Heart right ventricle (tissue), 16 donors: Measurements from ENCODE around the gene ATP5F1A. TPM values are rescaled to one million over a fixed set of nuclear protein-coding genes. Genes with fewer than 3 reads are reported as not detected.
A peak's percentile ranks its signal among the peaks of the same experiment; 100 is the strongest.
"Not testable (repeated sequence)": the region's sequence is repeated elsewhere in the genome, so short reads cannot be mapped to it uniquely, and the experiment has no call there.

Source experiments
- ATAC-seq, 8 donors: fragments of 200-7000 bp; cut with Tn5 transposase; one replicate each; pipeline ENCODE4 v1.9.1; 2020; ENCODE audit warnings: mild to moderate bottlenecking in 8 of 8, moderate library complexity in 8 of 8, moderate number of reproducible peaks in 1 of 8
- DNase-seq, 2 donors: peaks; one replicate each; pipeline ENCODE4 v3.0.0-alpha.2; 2020
- H3K27ac ChIP-seq, 10 donors: fragments of 200-600 bp; sonication (generic) in 2 of 10; one replicate each; pipeline versions ENCODE4 v1.5.0 to v1.8.0; 2020 to 2022; ENCODE audit warnings: mild to moderate bottlenecking in 3 of 10
- H3K27me3 ChIP-seq, 7 donors: fragments of 200-600 bp; one replicate each; pipeline ENCODE4 v1.8.0; 2021 to 2022; ENCODE audit warnings: mild to moderate bottlenecking in 2 of 7
- H3K36me3 ChIP-seq, 9 donors: fragments of 200-600 bp; sonication (generic) in 1 of 9; one replicate each; pipeline versions ENCODE4 v1.5.0 to v1.8.0; 2020 to 2022; ENCODE audit warnings: mild to moderate bottlenecking in 2 of 9
- H3K4me1 ChIP-seq, 9 donors: fragments of 200-600 bp; sonication (generic) in 1 of 9; one replicate each; pipeline versions ENCODE4 v1.5.0 to v1.8.0; 2020 to 2022; ENCODE audit warnings: mild to moderate bottlenecking in 4 of 9
- H3K4me3 ChIP-seq, 10 donors: fragments of 200-600 bp; sonication (generic) in 2 of 10; one replicate each; pipeline versions ENCODE4 v1.5.0 to v1.8.0; 2020 to 2022; ENCODE audit warnings: mild to moderate bottlenecking in 7 of 10, moderate library complexity in 2 of 10
- H3K9me3 ChIP-seq, 11 donors: fragments of 200-600 bp in 10 of 11; sonication (generic) in 2 of 11; one replicate each; pipeline versions ENCODE4 v1.5.0 to v1.8.0; 2013 to 2022; ENCODE audit warnings: mild to moderate bottlenecking in 2 of 11, control low read depth in 1 of 11, moderate library complexity in 1 of 11
- CTCF ChIP-seq, 9 donors: fragments of 200-600 bp; sonication (generic) in 2 of 9; IDR thresholded peaks; one replicate each; pipeline versions ENCODE4 v1.5.0 to v1.8.0; 2021 to 2022; ENCODE audit warnings: antibody characterized with exemption in 9 of 9, mild to moderate bottlenecking in 5 of 9, moderate library complexity in 1 of 9
- WGBS, 2 donors: extraction: QIAGEN DNeasy Blood & Tissue Kit; methylation state at CpG; one replicate each; pipeline ENCODE4 v1.1.7; 2013; ENCODE audit warnings: inconsistent platforms in 1 of 2; 5-methylcytosine and 5-hydroxymethylcytosine counted together
- intact Hi-C, 10 donors: fragments of 100-400 bp; cut with DNase I; formaldehyde crosslinking; loops; one replicate each; pipeline versions ENCODE4 v1.11.1 to v1.14.2; 2022
- polyA plus RNA-seq, 2 donors: library from polyadenylated mRNA; stranded (reverse); fragments of 200-250 nt; gene quantifications; one replicate each; pipeline ENCODE4 v1.2.3, GENCODE V29; 2013
- total RNA-seq, 10 donors: library from RNA; stranded (reverse); fragmentation: NEBNext Ultra II Directional in 3 of 10; extraction: Animal tissue kit (Norgen Biotek cat#: 25700) in 3 of 10; gene quantifications; one replicate each; pipeline versions ENCODE4 v1.2.1 to v1.2.4, GENCODE V29; 2021 to 2023
- donor health status: Arrhythmogenic right ventricular cardiomyopathy.
- donor health status: ischemic (EF 13 %, LVEDD 7.1; RV severe dilation, severe dysfunction).
- donor health status: healthy with polysubstance abuse.
- donor health status: DM: no; HTN: yes; CAD: no.
- donor health status: DM: no; HTN: no; CAD: no.
- donor health status: ischemic (EF 25% LVEDD 6.9; RV normal size, moderate dysfunction).
- donor health status: ischemic (EF 25% LVEDD 5.7; RV mildly dilated, moderate dysfunction).
- donor health status: healthy.
- donor health status: DM: yes; HTN: yes; CAD: no.
- donor health status: Ischemic cardiomyopathy.
- donor health status: ischemic (EF 35%, LVEDD 5.7; RV mildly dilated, moderate dysfunction).
- donor health status: nonischemic (EF 11% LVEDD 7.7; RV severe dilation, severe dysfunction).
- donor health status: DM: yes; HTN: yes; CAD: no.
- donor health status: PGD.
- donor health status: ischemic (EF 29% LVEDD 5.4; RV normal size, mild dysfunction).
- donor health status: nonischemic (EF 23%, LVEDD 6.1; RV moderate dilation, normal function).

Gene ATP5F1A
- total and polyA plus RNA-seq, 12 donors: 613 to 2,460 (median 1,904) TPM

- peaks cover 0 to 19% (median 1%) of the 10 kb centered on the region in 9 donors for H3K36me3 ChIP-seq
- intact Hi-C loops: no loop called here
- ATAC-seq (peak; percentile 63 to 95 (median 92)), DNase-seq (peak in 1 of 2 donors; percentile 41)
- 34 to 37% methylated on average over 9 of the region's 9 CpGs for WGBS, 2 donors
- H3K9me3 ChIP-seq: no peaks in the 10 kb centered on the region
- H3K27me3 ChIP-seq: no peaks in the 10 kb centered on the region
- peaks cover 0 to 10% (median 0%) of the 10 kb centered on the region in 9 donors for H3K4me1 ChIP-seq
- peak overlapping the region in 6 of 10 donors; percentile 15 to 63 (median 56) for H3K27ac ChIP-seq
- H3K4me3 ChIP-seq: no peak overlapping the region
- no peak for TF ChIP-seq CTCF (IDR thresholded peaks at IDR 0.05)
These were observed 37.0 kb upstream of the ATP5F1A start for GRCh38 chr18:46134920-46135675.

GRCh38 chr18:46133534-46133933, 35.4 kb upstream of the ATP5F1A start:
- H3K4me3 ChIP-seq: no peak overlapping the region
- intact Hi-C loops: no loop called here
- H3K27me3 ChIP-seq: no peaks in the 10 kb centered on the region
- H3K4me1 ChIP-seq: peaks cover 0 to 10% (median 0%) of the 10 kb centered on the region in 9 donors
- 89 to 91% methylated on average over 3 of the region's 3 CpGs for WGBS, 2 donors
- no peak for TF ChIP-seq CTCF (IDR thresholded peaks at IDR 0.05)
- no peak for DNase-seq
- H3K36me3 ChIP-seq: peaks cover 0 to 35% (median 17%) of the 10 kb centered on the region in 9 donors
- no peak overlapping the region for H3K27ac ChIP-seq
- ATAC-seq: no peak
- no peaks in the 10 kb centered on the region for H3K9me3 ChIP-seq

- ATAC-seq, DNase-seq, H3K9me3 ChIP-seq, H3K4me1 ChIP-seq, H3K27ac ChIP-seq, H3K27me3 ChIP-seq, intact Hi-C loops, H3K4me3 ChIP-seq: not testable (repeated sequence)
- H3K36me3 ChIP-seq: peaks cover 0 to 64% (median 18%) of the 10 kb centered on the region in 9 donors
- 92 to 99% methylated on average over 8 of the region's 8 CpGs for WGBS, 2 donors
These were observed 32.5 kb upstream of the ATP5F1A start for GRCh38 chr18:46130549-46130948.

GRCh38 chr18:46130061-46130460, 32.0 kb upstream of the ATP5F1A start:
- Histone ChIP-seq H3K9me3 (no peaks in the 10 kb centered on the region), H3K27ac (no peak overlapping the region), H3K4me3 (no peak overlapping the region), H3K27me3 (no peaks in the 10 kb centered on the region), H3K36me3 (peaks cover 0 to 69% (median 23%) of the 10 kb centered on the region in 9 donors), H3K4me1 (peaks cover 0 to 4% (median 0%) of the 10 kb centered on the region in 9 donors)
- intact Hi-C loops: no loop called here
- TF ChIP-seq CTCF (IDR thresholded peaks at IDR 0.05): no peak
- no peak for ATAC-seq
- no peak for DNase-seq
- WGBS, 2 donors: 98 to 99% methylated on average over 2 of the region's 2 CpGs

- intact Hi-C loops, H3K27ac ChIP-seq, H3K27me3 ChIP-seq, DNase-seq, H3K4me3 ChIP-seq, H3K4me1 ChIP-seq, H3K9me3 ChIP-seq, ATAC-seq: not testable (repeated sequence)
- WGBS, 2 donors: 95 to 98% methylated on average over 4 of the region's 4 CpGs
- H3K36me3 ChIP-seq: peaks cover 0 to 99% (median 48%) of the 10 kb centered on the region in 9 donors
These were observed 28.5 kb upstream of the ATP5F1A start for GRCh38 chr18:46126625-46127024.
